GM12892 (cell line): ENCODE measurements around the gene HTT.

Experiments
- POLR2A ChIP-seq: IDR thresholded peaks from 2 replicates; pipeline ENCODE4 v1.6.1; 2011; ENCODE audit warnings: low read depth, low read length, control low read depth
- POLR2AphosphoS5 ChIP-seq: IDR thresholded peaks from 2 replicates; pipeline ENCODE4 v1.6.1; 2011; ENCODE audit warnings: low read depth, low read length, control low read depth
- TAF1 ChIP-seq: IDR thresholded peaks from 2 replicates; pipeline ENCODE4 v1.6.1; 2011; ENCODE audit warnings: low read depth, mild to moderate bottlenecking, control low read depth, low read length, borderline replicate concordance

GRCh38 chr4:3098346-3098745 lies 23.9 kb downstream of the HTT start:
- TF ChIP-seq POLR2A = no peak
- no peak for TF ChIP-seq POLR2AphosphoS5
- TF ChIP-seq TAF1 = no peak
